Trophoblast cell (in vitro differentiated cells and primary cell): ENCODE data around the gene ITGA11.

Source experiments
- DNase-seq, 2 donors: peaks; one replicate each; pipeline ENCODE4 v3.0.0-alpha.2; 2016
- H2AFZ ChIP-seq: 2 replicates; pipeline ENCODE4 v1.6.1; 2013; ENCODE audit warnings: low read length, moderate library complexity, mild to moderate bottlenecking; ENCODE audit not compliant: insufficient read depth, poor library complexity
- H2AK5ac ChIP-seq: 2 replicates; pipeline ENCODE4 v1.6.1; 2013; ENCODE audit warnings: mild to moderate bottlenecking, low read length
- H2BK120ac ChIP-seq: 2 replicates; pipeline ENCODE4 v1.6.1; 2013; ENCODE audit warnings: low read length, mild to moderate bottlenecking, moderate library complexity; ENCODE audit not compliant: insufficient read depth, poor library complexity
- H2BK12ac ChIP-seq: 2 replicates; pipeline ENCODE4 v1.6.1; 2013; ENCODE audit warnings: mild to moderate bottlenecking, low read length, moderate library complexity
- H2BK5ac ChIP-seq: 2 replicates; pipeline ENCODE4 v1.6.1; 2013; ENCODE audit warnings: low read length, low read depth, moderate library complexity, mild to moderate bottlenecking; ENCODE audit not compliant: poor library complexity
- H3K14ac ChIP-seq: 2 replicates; pipeline ENCODE4 v1.6.1; 2013; ENCODE audit warnings: mild to moderate bottlenecking, low read length
- H3K18ac ChIP-seq: 2 replicates; pipeline ENCODE4 v1.6.1; 2013; ENCODE audit warnings: mild to moderate bottlenecking, low read length
- H3K23ac ChIP-seq: 2 replicates; pipeline ENCODE4 v1.6.1; 2013; ENCODE audit warnings: low read length
- H3K27ac ChIP-seq: 2 replicates; pipeline ENCODE4 v1.5.1; 2013; ENCODE audit warnings: low read depth, mild to moderate bottlenecking, inconsistent platforms, low read length, moderate library complexity
- H3K27me3 ChIP-seq: 2 replicates; pipeline ENCODE4 v1.6.1; 2013; ENCODE audit warnings: inconsistent platforms, mild to moderate bottlenecking, low read length, moderate library complexity; ENCODE audit not compliant: insufficient read depth
- H3K36me3 ChIP-seq, 2 experiments: 1 replicate in 1 of 2; 2 replicates in 1 of 2; pipeline ENCODE4 v1.6.1; 2013; ENCODE audit warnings: low read length in 2 of 2, mild to moderate bottlenecking in 2 of 2, moderate library complexity in 1 of 2; ENCODE audit not compliant: insufficient read depth in 2 of 2, control insufficient read depth in 1 of 2
- H3K4ac ChIP-seq: 2 replicates; pipeline ENCODE4 v1.6.1; 2013; ENCODE audit warnings: low read depth, mild to moderate bottlenecking, low read length, moderate library complexity
- H3K4me1 ChIP-seq, 2 experiments: 1 replicate in 1 of 2; 2 replicates in 1 of 2; pipeline ENCODE4 v1.6.1; 2013; ENCODE audit warnings: low read length in 2 of 2, mild to moderate bottlenecking in 2 of 2, moderate library complexity in 1 of 2; ENCODE audit not compliant: insufficient read depth in 2 of 2, control insufficient read depth in 1 of 2
- H3K4me2 ChIP-seq: 2 replicates; pipeline ENCODE4 v1.6.1; 2013; ENCODE audit warnings: inconsistent platforms, mild to moderate bottlenecking, low read length, moderate library complexity
- H3K4me3 ChIP-seq: 2 replicates; pipeline ENCODE4 v1.5.1; 2013; ENCODE audit warnings: mild to moderate bottlenecking, low read depth, low read length, inconsistent platforms
- H3K79me1 ChIP-seq: one replicate; pipeline ENCODE4 v1.6.1; 2013; ENCODE audit warnings: low read length
- H3K79me2 ChIP-seq: 2 replicates; pipeline ENCODE4 v1.6.1; 2013; ENCODE audit warnings: low read length, mild to moderate bottlenecking; ENCODE audit not compliant: control insufficient read depth, insufficient read depth, poor library complexity
- H3K9ac ChIP-seq: 2 replicates; pipeline ENCODE4 v1.6.1; 2013; ENCODE audit warnings: mild to moderate bottlenecking, low read length
- H3K9me3 ChIP-seq: 2 replicates; pipeline ENCODE4 v1.6.1; 2013; ENCODE audit warnings: low read depth, mild to moderate bottlenecking, control low read depth, inconsistent platforms, low read length; ENCODE audit not compliant: insufficient read depth
- H4K12ac ChIP-seq: 2 replicates; pipeline ENCODE4 v1.6.1; 2013; ENCODE audit warnings: low read depth, mild to moderate bottlenecking, low read length, moderate library complexity
- H4K8ac ChIP-seq: 2 replicates; pipeline ENCODE4 v1.6.1; 2013; ENCODE audit warnings: low read depth, mild to moderate bottlenecking, low read length, moderate library complexity
- H4K91ac ChIP-seq: one replicate; pipeline ENCODE4 v1.6.1; 2013; ENCODE audit warnings: low read depth, mild to moderate bottlenecking, low read length, moderate library complexity
- WGBS: extraction: QIAGEN DNeasy Blood & Tissue Kit; methylation state at CpG from one replicate; pipeline ENCODE4 v1.1.7; 2013; ENCODE audit warnings: missing lambda C conversion rate; ENCODE audit not compliant: insufficient read length, insufficient coverage; ENCODE audit errors: extremely low coverage; 5-methylcytosine and 5-hydroxymethylcytosine counted together

Gene ITGA11

DNA sequence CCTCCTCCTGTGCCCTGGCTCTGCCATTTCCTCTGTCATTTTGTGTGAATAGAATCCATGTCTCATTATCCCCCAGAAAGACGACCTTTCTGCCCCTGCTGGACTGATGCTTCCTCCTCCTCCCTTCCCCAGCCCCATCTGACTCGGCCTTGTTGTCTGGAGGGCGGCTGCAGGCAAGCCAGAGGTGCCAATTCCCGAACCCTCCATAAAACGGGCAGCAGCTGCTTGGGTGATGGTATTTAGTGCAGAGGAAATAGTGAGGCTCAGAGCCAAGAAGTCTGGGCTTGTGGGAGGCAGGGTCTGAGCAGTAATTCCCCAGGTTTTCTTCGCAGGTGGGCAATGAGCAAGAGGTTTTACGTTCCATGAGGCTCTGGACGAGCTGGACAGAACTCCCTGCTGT, 71.2 kb downstream of the ITGA11 start:
- WGBS: no CpG with 5 or more reads among the region's 8 CpGs

DNA sequence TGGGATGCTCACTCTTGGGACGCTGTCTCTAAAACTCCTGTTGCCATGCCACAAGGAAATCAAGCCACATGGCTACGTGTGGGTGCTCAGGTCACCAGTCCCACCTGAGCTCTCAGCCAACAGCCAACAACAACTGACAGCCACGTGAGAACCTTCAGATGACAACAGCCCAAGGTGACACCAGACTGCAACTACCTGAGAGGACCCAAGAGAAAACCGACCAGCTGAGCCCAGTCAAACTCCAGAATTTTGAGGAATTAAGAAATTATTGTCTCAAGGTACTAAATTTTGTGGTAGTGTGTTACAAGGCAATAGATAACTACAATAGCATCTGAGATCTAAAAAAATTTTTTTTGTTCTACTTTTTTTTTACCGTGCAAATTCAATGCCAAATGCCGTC, 75.2 kb downstream of the ITGA11 start:
- no peak overlapping the region for H3K23ac ChIP-seq
- H4K8ac ChIP-seq: no peak overlapping the region
- no peak overlapping the region for H4K91ac ChIP-seq
- H2AK5ac ChIP-seq: no peak overlapping the region
- H3K14ac ChIP-seq: no peak overlapping the region
- H3K4me1 ChIP-seq: peaks cover 2 to 5% of the 10 kb centered on the region in 2 experiments
- no peak overlapping the region for H3K27ac ChIP-seq
- peaks cover 2% of the 10 kb centered on the region for H3K79me1 ChIP-seq
- no peak overlapping the region for H3K4ac ChIP-seq
- H3K9me3 ChIP-seq: peaks cover 3% of the 10 kb centered on the region
- no peaks in the 10 kb centered on the region for H3K79me2 ChIP-seq
- H2BK5ac ChIP-seq: no peak overlapping the region
- DNase-seq: no peak
- no peaks in the 10 kb centered on the region for H3K27me3 ChIP-seq
- no peak overlapping the region for H3K9ac ChIP-seq
- H3K4me3 ChIP-seq: no peak overlapping the region
- no peak overlapping the region for H2AFZ ChIP-seq
- H2BK12ac ChIP-seq: no peak overlapping the region
- H3K4me2 ChIP-seq: no peak overlapping the region
- H3K18ac ChIP-seq: no peak overlapping the region
- H2BK120ac ChIP-seq: no peak overlapping the region
- no peak overlapping the region for H4K12ac ChIP-seq
- H3K36me3 ChIP-seq: no peaks in the 10 kb centered on the region
- no CpG with 5 or more reads among the region's 6 CpGs for WGBS

More for the DNA sequence above, 71.2 kb downstream of the ITGA11 start:
- Histone ChIP-seq H3K36me3 (no peaks in the 10 kb centered on the region), H3K14ac (no peak overlapping the region), H2BK5ac (no peak overlapping the region), H4K8ac (no peak overlapping the region), H2BK120ac (no peak overlapping the region), H2BK12ac (no peak overlapping the region), H3K18ac (no peak overlapping the region), H3K4me1 (peaks cover 5 to 9% of the 10 kb centered on the region in 2 experiments), H2AFZ (no peak overlapping the region), H3K27me3 (no peaks in the 10 kb centered on the region), H3K79me1 (no peaks in the 10 kb centered on the region), H3K4me2 (no peak overlapping the region), H2AK5ac (no peak overlapping the region), H4K91ac (no peak overlapping the region), H3K4me3 (no peak overlapping the region), H3K9ac (no peak overlapping the region), H3K79me2 (no peaks in the 10 kb centered on the region), H4K12ac (no peak overlapping the region), H3K27ac (no peak overlapping the region), H3K23ac (no peak overlapping the region), H3K9me3 (peaks cover 3% of the 10 kb centered on the region), H3K4ac (no peak overlapping the region)
- DNase-seq: no peak

DNA sequence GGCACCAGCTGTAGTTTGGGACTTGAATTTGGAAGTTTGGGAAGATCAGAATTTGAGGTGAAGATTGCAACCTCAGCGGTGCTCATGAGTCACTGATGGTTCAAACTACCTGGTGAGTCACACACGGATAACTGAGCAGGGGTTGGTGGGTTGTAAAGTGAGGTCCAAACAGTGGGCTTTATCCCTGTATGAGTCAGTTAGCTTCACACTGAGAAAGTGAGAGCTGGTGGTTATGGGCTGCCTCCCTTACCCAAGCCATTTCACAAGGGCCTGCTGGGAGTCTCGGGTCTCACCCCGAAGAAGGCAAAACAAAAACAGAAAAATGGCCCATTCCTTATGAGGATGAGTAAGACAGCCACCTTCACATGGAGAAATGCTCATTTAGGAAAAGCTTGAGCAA, 77.0 kb downstream of the ITGA11 start:
- H3K79me2 ChIP-seq: no peaks in the 10 kb centered on the region
- no peaks in the 10 kb centered on the region for H3K36me3 ChIP-seq
- H2BK120ac ChIP-seq: no peak overlapping the region
- no peak overlapping the region for H2BK5ac ChIP-seq
- DNase-seq: peak in 1 of 2 donors; percentile 61
- H4K12ac ChIP-seq: no peak overlapping the region
- H3K23ac ChIP-seq: no peak overlapping the region
- H3K4me1 ChIP-seq: peaks cover 0 to 5% of the 10 kb centered on the region in 2 experiments
- H3K4me2 ChIP-seq: no peak overlapping the region
- no peak overlapping the region for H3K27ac ChIP-seq
- H3K27me3 ChIP-seq: no peaks in the 10 kb centered on the region
- no peak overlapping the region for H2BK12ac ChIP-seq
- no peak overlapping the region for H2AK5ac ChIP-seq
- peaks cover 3% of the 10 kb centered on the region for H3K9me3 ChIP-seq
- H3K4ac ChIP-seq: no peak overlapping the region
- H3K18ac ChIP-seq: no peak overlapping the region
- no CpG with 5 or more reads among the region's 4 CpGs for WGBS
- H3K9ac ChIP-seq: no peak overlapping the region
- H3K4me3 ChIP-seq: no peak overlapping the region
- no peak overlapping the region for H4K8ac ChIP-seq
- no peak overlapping the region for H3K14ac ChIP-seq
- peaks cover 2% of the 10 kb centered on the region for H3K79me1 ChIP-seq
- H2AFZ ChIP-seq: no peak overlapping the region
- no peak overlapping the region for H4K91ac ChIP-seq

DNA sequence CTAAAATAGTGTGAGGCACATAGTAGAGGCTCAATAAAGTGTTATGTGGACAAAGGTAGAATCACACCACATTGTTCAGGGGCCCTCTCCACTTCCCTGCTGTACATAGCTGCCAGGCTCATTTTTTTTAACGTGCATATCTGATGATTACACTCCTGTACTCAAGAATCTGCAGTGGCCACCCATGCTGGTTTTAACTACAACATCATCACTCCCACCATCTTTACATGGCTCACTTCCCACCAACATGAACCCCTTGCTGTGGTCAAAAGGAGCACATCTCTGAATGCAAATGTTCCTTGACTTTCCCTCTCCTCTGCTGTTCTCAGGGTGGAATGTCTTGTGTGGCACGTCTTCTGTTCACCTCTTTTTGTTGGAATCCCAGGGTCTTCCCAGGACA, 77.7 kb downstream of the ITGA11 start:
- H3K9ac ChIP-seq: no peak overlapping the region
- no peak overlapping the region for H2AK5ac ChIP-seq
- H3K4me2 ChIP-seq: no peak overlapping the region
- H3K23ac ChIP-seq: no peak overlapping the region
- H2BK120ac ChIP-seq: no peak overlapping the region
- no peak overlapping the region for H4K91ac ChIP-seq
- no peak overlapping the region for H2BK12ac ChIP-seq
- H2BK5ac ChIP-seq: no peak overlapping the region
- WGBS: no CpG with 5 or more reads among the region's 2 CpGs
- no peak overlapping the region for H4K8ac ChIP-seq
- DNase-seq: no peak
- H3K36me3 ChIP-seq: no peaks in the 10 kb centered on the region
- peaks cover 2% of the 10 kb centered on the region for H3K79me1 ChIP-seq
- no peak overlapping the region for H3K18ac ChIP-seq
- no peak overlapping the region for H3K14ac ChIP-seq
- peaks cover 0 to 5% of the 10 kb centered on the region in 2 experiments for H3K4me1 ChIP-seq
- H3K79me2 ChIP-seq: no peaks in the 10 kb centered on the region
- H3K4ac ChIP-seq: no peak overlapping the region
- no peak overlapping the region for H3K27ac ChIP-seq
- no peaks in the 10 kb centered on the region for H3K27me3 ChIP-seq
- no peak overlapping the region for H4K12ac ChIP-seq
- peaks cover 3% of the 10 kb centered on the region for H3K9me3 ChIP-seq
- no peak overlapping the region for H3K4me3 ChIP-seq
- H2AFZ ChIP-seq: no peak overlapping the region
